GM06990 (cell line): ENCODE results near the gene EAF1.
A peak's percentile ranks its signal among the peaks of the same experiment; 100 is the strongest.
"Not testable (repeated sequence)": the region's sequence is repeated elsewhere in the genome, so short reads cannot be mapped to it uniquely, and the experiment has no call there.

Experiments
- DNase-seq: peaks from one replicate; pipeline ENCODE4 v3.0.0-alpha.2; 2011; ENCODE audit not compliant: insufficient read length; ENCODE audit errors: extremely low read depth
- H3K27me3 ChIP-seq: replicated peaks from 2 replicates; pipeline ENCODE4 v1.6.0; 2011; ENCODE audit warnings: low read length; ENCODE audit not compliant: control insufficient read depth, insufficient read depth
- H3K36me3 ChIP-seq: 2 replicates; pipeline ENCODE4 v1.5.1; 2011; ENCODE audit warnings: low read length; ENCODE audit not compliant: control insufficient read depth, insufficient read depth
- H3K4me3 ChIP-seq: replicated peaks from 2 replicates; pipeline ENCODE4 v1.5.1; 2011; ENCODE audit warnings: low read depth, mild to moderate bottlenecking, control low read depth, low read length
- CTCF ChIP-seq: IDR thresholded peaks from 2 replicates; pipeline ENCODE4 v1.5.1; 2011; ENCODE audit warnings: low read length, control low read depth, mild to moderate bottlenecking, inconsistent platforms; ENCODE audit not compliant: insufficient read depth, poor library complexity, severe bottlenecking

Gene EAF1

GRCh38 chr3:15409239-15409638, 18.2 kb upstream of the EAF1 start:
- H3K4me3 ChIP-seq, result no peak overlapping the region
- H3K36me3 ChIP-seq, result peaks cover 10% of the 10 kb centered on the region
- DNase-seq, result no peak
- TF ChIP-seq CTCF, result no peak
- no peaks in the 10 kb centered on the region for H3K27me3 ChIP-seq

GRCh38 chr3:15409774-15410173, 17.6 kb upstream of the EAF1 start:
- peaks cover 10% of the 10 kb centered on the region for H3K36me3 ChIP-seq
- DNase-seq, result no peak
- H3K27me3 ChIP-seq, result no peaks in the 10 kb centered on the region
- no peak for TF ChIP-seq CTCF
- H3K4me3 ChIP-seq, result no peak overlapping the region

GRCh38 chr3:15410966-15411365, 16.4 kb upstream of the EAF1 start:
- H3K4me3 ChIP-seq, H3K27me3 ChIP-seq, DNase-seq: not testable (repeated sequence)
- H3K36me3 ChIP-seq, result peaks cover 15% of the 10 kb centered on the region

- DNase-seq, result no peak
- H3K4me3 ChIP-seq, result no peak overlapping the region
- H3K36me3 ChIP-seq, result peaks cover 5% of the 10 kb centered on the region
- TF ChIP-seq CTCF, result no peak
- no peaks in the 10 kb centered on the region for H3K27me3 ChIP-seq
These were observed 6.5 kb upstream of the EAF1 start for GRCh38 chr3:15420871-15421270.

- Histone ChIP-seq H3K4me3 (peak overlapping the region; percentile 95), H3K36me3 (peaks cover 4% of the 10 kb centered on the region)
- TF ChIP-seq CTCF, result no peak
These were observed 749 bp upstream of the EAF1 start for GRCh38 chr3:15426579-15427118.

GRCh38 chr3:15427981-15428380, 583 bp downstream of the EAF1 start:
- H3K36me3 ChIP-seq, result peaks cover 4% of the 10 kb centered on the region
- DNase-seq, result no peak
- TF ChIP-seq CTCF, result no peak
- peak overlapping the region; percentile 95 for H3K4me3 ChIP-seq
- H3K27me3 ChIP-seq, result no peaks in the 10 kb centered on the region

More at GRCh38 chr3:15426579-15427118, 749 bp upstream of the EAF1 start:
- no peak for DNase-seq
- no peaks in the 10 kb centered on the region for H3K27me3 ChIP-seq
